Prostate gland (tissue), 2 donors: Measurements from ENCODE around the gene DDX31.

Experiments used
- CTCF ChIP-seq, 4 experiments: fragments of 200-600 bp in 2 of 4; fragments of 450-650 bp in 2 of 4; sonication (generic) in 2 of 4; IDR thresholded peaks; 1 replicate in 3 of 4; 2 replicates in 1 of 4; pipeline ENCODE4 v1.5.1; 2016 to 2019; ENCODE audit warnings: antibody characterized with exemption in 4 of 4, mild to moderate bottlenecking in 2 of 4, moderate library complexity in 2 of 4
- POLR2A ChIP-seq: fragments of 450-650 bp; IDR thresholded peaks from one replicate; pipeline ENCODE4 v1.6.1; 2016; ENCODE audit warnings: antibody characterized with exemption, mild to moderate bottlenecking
- POLR2AphosphoS5 ChIP-seq: sonication (generic); formaldehyde crosslinking; IDR thresholded peaks from one replicate; pipeline ENCODE4 v1.6.1; 2017; ENCODE audit warnings: antibody characterized with exemption

GRCh38 chr9:132560616-132561202 lies 109.1 kb downstream of the DDX31 start:
- TF ChIP-seq POLR2A (no peak), CTCF (IDR thresholded peaks at IDR 0.05) (no peak), POLR2AphosphoS5 (no peak)
